ENCODE results near the gene TAF3.

Gene TAF3

GRCh38 chr10:7942316-7942715, 124.0 kb downstream of the TAF3 start:
- DNase-seq, result no peak

DNA sequence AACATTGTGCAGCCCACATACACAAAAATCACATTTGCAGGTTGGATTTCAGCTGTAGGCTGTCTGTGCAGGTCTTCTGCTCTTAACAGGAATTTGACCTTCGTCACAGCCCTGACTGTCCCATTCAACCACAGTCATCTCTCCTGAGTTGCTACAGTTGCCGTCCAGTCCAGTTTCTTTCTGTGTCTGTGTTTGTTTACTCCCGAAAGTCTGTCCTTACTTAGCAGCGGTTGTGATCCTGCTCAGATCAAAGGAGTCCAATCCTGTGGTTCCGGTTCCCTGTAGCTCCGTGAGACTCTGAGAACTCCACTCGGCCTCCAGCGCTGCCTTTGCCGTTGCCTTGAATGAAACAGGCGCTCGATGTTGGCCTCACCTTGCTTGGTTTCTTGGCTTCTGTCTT, 124.6 kb downstream of the TAF3 start:
- no peak for DNase-seq

DNA sequence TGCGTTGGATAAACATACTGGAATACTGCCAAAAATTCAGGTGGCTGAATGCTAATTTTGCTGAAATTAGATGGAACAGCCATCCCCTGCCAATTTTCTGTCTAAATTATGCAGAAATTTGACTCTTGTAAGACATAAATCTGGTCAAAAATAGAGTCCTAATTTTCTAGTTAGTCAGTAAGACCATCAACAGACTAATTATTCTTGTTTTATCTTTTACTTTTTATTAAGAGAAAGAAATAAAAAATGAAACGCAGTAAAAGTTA, 125.8 kb downstream of the TAF3 start:
- DNase-seq, result peak in 1 of 3 experiments; percentile 1

GRCh38 chr10:7944537-7944936, 126.2 kb downstream of the TAF3 start:
- no peak for DNase-seq

- no peak for DNase-seq
Observed at GRCh38 chr10:7945034-7945433, 126.7 kb downstream of the TAF3 start.

GRCh38 chr10:7945469-7946187, 127.3 kb downstream of the TAF3 start:
- no peak for DNase-seq

DNA sequence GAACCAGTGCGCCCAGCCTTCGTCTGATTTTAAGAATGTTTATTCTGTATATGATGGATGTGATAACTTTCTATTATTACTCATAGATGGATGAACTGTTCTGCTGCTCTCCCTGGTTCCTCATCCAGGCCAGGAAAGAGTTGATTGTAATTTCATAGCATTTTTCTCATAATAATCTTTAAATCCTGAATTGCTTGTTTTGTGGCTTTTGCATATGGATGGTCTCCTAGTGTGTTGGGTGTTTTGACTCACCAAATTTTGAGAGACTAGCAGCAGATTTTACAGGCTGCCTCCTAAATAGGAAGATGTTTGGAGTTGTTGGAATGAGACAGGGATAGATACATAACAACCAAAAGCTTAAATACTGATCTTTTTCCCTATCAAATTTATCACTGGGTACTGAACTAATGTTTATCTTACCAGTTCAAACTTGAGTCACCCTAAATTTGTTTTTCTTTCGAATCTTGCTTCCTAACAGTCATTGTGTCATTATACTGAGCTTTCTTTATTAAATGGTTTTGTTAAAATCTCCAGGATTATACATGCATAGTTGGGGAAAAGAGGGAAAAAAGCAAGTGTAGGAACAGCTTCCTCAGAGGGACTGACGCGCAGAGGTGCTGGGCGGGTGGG, 130.2 kb downstream of the TAF3 start:
- no peak for DNase-seq

- DNase-seq, result no peak
Observed at GRCh38 chr10:7950981-7951847, 132.9 kb downstream of the TAF3 start.

GRCh38 chr10:7952266-7952665, 134.0 kb downstream of the TAF3 start:
- DNase-seq, result peak in 1 of 3 experiments; percentile 53

GRCh38 chr10:7953447-7953846, 135.1 kb downstream of the TAF3 start:
- DNase-seq, result no peak

- DNase-seq, result no peak
Observed at GRCh38 chr10:7955446-7955845, 137.1 kb downstream of the TAF3 start.

- no peak for DNase-seq
Observed at GRCh38 chr10:7956508-7956907, 138.2 kb downstream of the TAF3 start.

- no peak for DNase-seq
Observed at GRCh38 chr10:7957591-7957990, 139.3 kb downstream of the TAF3 start.

DNA sequence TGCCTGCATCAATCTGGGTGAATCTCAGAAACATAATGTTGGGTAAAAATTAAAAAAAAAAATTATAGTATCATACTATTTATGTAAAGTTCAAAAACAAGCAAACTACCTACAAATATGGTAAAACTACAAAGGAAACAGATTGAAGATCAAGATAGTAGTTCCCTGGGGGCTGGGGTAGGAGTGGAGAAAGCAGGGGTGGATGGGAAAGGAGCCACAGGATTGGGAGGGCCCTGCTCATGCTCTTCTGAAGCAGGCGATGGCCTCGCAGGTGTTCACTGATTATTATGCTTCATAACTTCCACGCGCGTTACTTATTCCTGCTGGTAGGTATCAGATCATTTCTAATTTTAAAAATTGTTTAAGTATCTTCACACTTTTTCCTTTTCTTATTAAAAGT, 140.1 kb downstream of the TAF3 start:
- DNase-seq, result no peak

GRCh38 chr10:7960108-7960507, 141.8 kb downstream of the TAF3 start:
- DNase-seq, result no peak

- no peak for DNase-seq
Observed at GRCh38 chr10:7962592-7962991, 144.3 kb downstream of the TAF3 start.

- DNase-seq, result no peak
Observed at GRCh38 chr10:7965457-7965856, 147.2 kb downstream of the TAF3 start.

DNA sequence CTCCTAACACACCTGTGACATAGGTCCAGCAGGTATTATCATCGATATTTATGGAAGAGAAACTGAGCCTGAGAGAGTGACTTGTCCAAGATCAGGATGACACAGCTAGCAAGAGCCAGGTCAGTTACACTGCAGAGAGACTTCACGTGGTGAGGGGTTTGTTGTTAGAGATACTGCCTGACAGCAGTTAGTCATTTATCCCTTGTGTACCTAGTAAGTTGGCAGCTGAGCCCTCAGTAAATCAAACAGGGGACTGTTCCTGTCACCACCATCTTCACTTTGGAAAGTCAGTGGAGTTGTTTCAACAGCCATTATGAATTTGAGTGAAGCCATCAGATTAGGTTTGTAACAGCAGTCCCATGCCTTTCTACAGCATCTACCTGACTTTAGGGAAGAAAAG, 148.7 kb downstream of the TAF3 start:
- DNase-seq, result no peak

GRCh38 chr10:7968510-7969112, 150.3 kb downstream of the TAF3 start:
- no peak for DNase-seq

- no peak for DNase-seq
Observed at GRCh38 chr10:7969623-7970022, 151.3 kb downstream of the TAF3 start.

GRCh38 chr10:7971949-7972348, 153.6 kb downstream of the TAF3 start:
- peak in 1 of 3 experiments; percentile 2 for DNase-seq

- no peak for DNase-seq
Observed at GRCh38 chr10:7972367-7972766, 154.1 kb downstream of the TAF3 start.

GRCh38 chr10:7980196-7980595, 161.9 kb downstream of the TAF3 start:
- no peak for DNase-seq

DNA sequence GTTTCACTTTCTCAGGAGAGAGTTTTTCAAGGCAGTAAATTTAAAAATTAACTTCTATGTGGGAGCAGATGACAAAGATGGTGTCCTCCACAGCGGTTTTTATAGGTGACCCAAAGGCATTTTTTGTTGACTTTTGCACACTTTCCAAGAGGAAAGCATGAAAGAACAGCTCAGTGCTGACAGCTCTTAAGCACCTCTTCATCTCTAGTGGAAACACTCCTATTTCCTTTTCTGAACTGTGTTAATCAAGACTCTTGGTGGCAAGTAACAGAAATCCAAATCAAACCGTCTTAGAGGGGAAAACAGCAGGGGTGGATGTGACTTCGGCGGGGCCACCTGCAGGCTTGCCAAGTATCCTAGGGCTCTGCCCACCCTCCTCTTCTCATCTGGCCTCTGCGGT, 164.4 kb downstream of the TAF3 start:
- no peak for DNase-seq

Data from NCI-H1417 (cell line).